SK-N-SH (cell line): ENCODE data around the gene PNPLA2. TPM values are rescaled to one million over a fixed set of nuclear protein-coding genes. Genes with fewer than 3 reads are reported as not detected.

Experiments used
- CTCF ChIA-PET: fragments of 300-600, 350-600 bp; formaldehyde crosslinking; extraction: SDS; loops from one replicate; lab custom pipeline; 2021; lab: Yijun Ruan, JAX
- POLR2A ChIA-PET: fragments of 350-600 bp; sonication (Branson Sonifier 250); formaldehyde crosslinking; extraction: SDS; loops from one replicate; lab custom pipeline; 2020; ENCODE audit warnings: antibody characterized with exemption, inconsistent platforms; lab: Yijun Ruan, JAX
- DNase-seq: peaks from one replicate; pipeline ENCODE4 v3.0.0; 2012
- H2AFZ ChIP-seq: fragments of 200-600 bp; sonication (generic); 2 replicates; pipeline ENCODE4 v1.8.1; 2016; ENCODE audit warnings: antibody characterized with exemption, mild to moderate bottlenecking, low read depth
- H3F3A ChIP-seq: fragments of 200-600 bp; sonication (generic); replicated peaks from 2 replicates; pipeline ENCODE3; 2016; ENCODE audit warnings: antibody characterized with exemption, mild to moderate bottlenecking; ENCODE audit not compliant: insufficient read depth
- H3K27ac ChIP-seq, 2 experiments: fragments of 200-500 bp in 1 of 2; fragments of 200-600 bp in 1 of 2; sonication (Bioruptor generic) in 1 of 2; sonication (generic), shearing (Covaris generic) in 1 of 2; 2 replicates each; pipeline versions ENCODE4 v1.5.1 to v1.6.1; 2014 to 2016; ENCODE audit warnings: low read depth in 2 of 2, inconsistent platforms in 1 of 2, low read length in 1 of 2, mild to moderate bottlenecking in 1 of 2, mixed read lengths in 1 of 2
- H3K27me3 ChIP-seq: fragments of 200-600 bp; sonication (generic), shearing (Covaris generic); 2 replicates; pipeline ENCODE4 v1.6.1; 2016; ENCODE audit warnings: mixed run types; ENCODE audit not compliant: insufficient read depth
- H3K36me3 ChIP-seq, 2 experiments: fragments of 200-500 bp in 1 of 2; fragments of 200-600 bp in 1 of 2; sonication (Bioruptor generic) in 1 of 2; sonication (generic) in 1 of 2; replicated peaks in 1 of 2; 2 replicates each; pipeline versions ENCODE3 to v1.5.1; 2014 to 2016; ENCODE audit warnings: low read length in 1 of 2, mild to moderate bottlenecking in 1 of 2; ENCODE audit not compliant: insufficient read depth in 2 of 2, control insufficient read depth in 1 of 2
- H3K4me1 ChIP-seq, 2 experiments: fragments of 200-500 bp in 1 of 2; fragments of 200-600 bp in 1 of 2; sonication (Bioruptor generic) in 1 of 2; sonication (generic), shearing (Covaris generic) in 1 of 2; 2 replicates each; pipeline versions ENCODE4 v1.5.1 to v1.6.1; 2014 to 2016; ENCODE audit warnings: low read depth in 1 of 2, low read length in 1 of 2, mixed run types in 1 of 2; ENCODE audit not compliant: insufficient read depth in 2 of 2, control insufficient read depth in 1 of 2
- H3K4me2 ChIP-seq: fragments of 200-600 bp; sonication (generic), shearing (Covaris generic); 2 replicates; pipeline ENCODE4 v1.6.1; 2017; ENCODE audit warnings: mixed run types
- H3K4me3 ChIP-seq, 2 experiments: fragments of 200-500 bp in 1 of 2; fragments of 200-600 bp in 1 of 2; sonication (Bioruptor generic) in 1 of 2; sonication (generic), shearing (Covaris generic) in 1 of 2; 2 replicates each; pipeline versions ENCODE4 v1.5.1 to v1.8.1; 2014 to 2016; ENCODE audit warnings: low read depth in 2 of 2, inconsistent platforms in 1 of 2, low read length in 1 of 2, mild to moderate bottlenecking in 1 of 2, mixed read lengths in 1 of 2, moderate library complexity in 1 of 2
- H3K79me2 ChIP-seq: fragments of 200-600 bp; sonication (generic); 2 replicates; pipeline ENCODE4 v1.8.1; 2017; ENCODE audit warnings: mild to moderate bottlenecking; ENCODE audit not compliant: insufficient read depth
- H3K9ac ChIP-seq: fragments of 200-600 bp; sonication (generic); 2 replicates; pipeline ENCODE4 v1.6.1; 2017; ENCODE audit warnings: mixed run types
- H3K9me2 ChIP-seq: fragments of 200-600 bp; sonication (generic); 2 replicates; pipeline ENCODE4 v1.6.1; 2017; ENCODE audit warnings: mixed run types
- H3K9me3 ChIP-seq: fragments of 200-600 bp; sonication (generic); 2 replicates; pipeline ENCODE4 v1.6.1; 2017; ENCODE audit warnings: mixed run types, mild to moderate bottlenecking, moderate library complexity
- H4K20me1 ChIP-seq: fragments of 200-600 bp; sonication (generic); 2 replicates; pipeline ENCODE4 v1.6.1; 2017; ENCODE audit warnings: mild to moderate bottlenecking, mixed run types; ENCODE audit not compliant: insufficient read depth
- CHD2 ChIP-seq: fragments of 150-350 bp; IDR thresholded peaks from 2 replicates; pipeline ENCODE4 v1.6.1; 2018; ENCODE audit warnings: low read length; ENCODE audit not compliant: partially characterized antibody
- EZH2phosphoT487 ChIP-seq: fragments of 200-600 bp; sonication (generic); IDR thresholded peaks from 2 replicates; pipeline ENCODE4 v1.6.1; 2017; ENCODE audit warnings: low read depth, mixed run types, mild to moderate bottlenecking, antibody characterized with exemption, moderate library complexity, borderline replicate concordance
- FOSL2 ChIP-seq: IDR thresholded peaks from 2 replicates; pipeline ENCODE4 v1.4.0; 2012; ENCODE audit warnings: low read depth, mild to moderate bottlenecking, moderate library complexity, borderline replicate concordance
- FOXJ3 ChIP-seq: sonication (generic); formaldehyde crosslinking; IDR thresholded peaks from 2 replicates; pipeline ENCODE4 v1.5.1; 2020; ENCODE audit warnings: mild to moderate bottlenecking, missing genetic modification reagents
- FOXM1 ChIP-seq: IDR thresholded peaks from 2 replicates; pipeline ENCODE4 v1.4.0; 2012; ENCODE audit warnings: low read depth, mild to moderate bottlenecking
- GATA2 ChIP-seq: sonication (generic); formaldehyde crosslinking; IDR thresholded peaks from 2 replicates; pipeline ENCODE4 v1.5.0; 2020; ENCODE audit warnings: mild to moderate bottlenecking, missing genetic modification reagents
- MXI1 ChIP-seq: IDR thresholded peaks from 2 replicates; pipeline ENCODE4 v1.6.1; 2012; ENCODE audit warnings: mild to moderate bottlenecking, low read depth, low read length, improper control_type of control experiment
- NFIC ChIP-seq: IDR thresholded peaks from 2 replicates; pipeline ENCODE4 v1.4.0; 2012; ENCODE audit warnings: borderline replicate concordance
- NRF1 ChIP-seq: IDR thresholded peaks from 2 replicates; pipeline ENCODE4 v1.6.1; 2012; ENCODE audit warnings: low read depth, mild to moderate bottlenecking, low read length
- RAD21 ChIP-seq: IDR thresholded peaks from 2 replicates; pipeline ENCODE4 v1.6.1; 2012; ENCODE audit warnings: mild to moderate bottlenecking, low read length
- RCOR1 ChIP-seq: fragments of 150-350 bp; IDR thresholded peaks from 2 replicates; pipeline ENCODE4 v1.6.1; 2017; ENCODE audit warnings: antibody characterized with exemption, low read length
- RFX5 ChIP-seq: IDR thresholded peaks from 2 replicates; pipeline ENCODE4 v1.6.1; 2012; ENCODE audit warnings: mild to moderate bottlenecking, improper control_type of control experiment, low read length
- SMC3 ChIP-seq: IDR thresholded peaks from 2 replicates; pipeline ENCODE4 v1.6.1; 2012; ENCODE audit warnings: low read depth, low read length, improper control_type of control experiment
- TAF1 ChIP-seq: IDR thresholded peaks from 2 replicates; pipeline ENCODE4 v1.6.1; 2012; ENCODE audit warnings: low read depth, mild to moderate bottlenecking, low read length, moderate library complexity, borderline replicate concordance
- TCF12 ChIP-seq: IDR thresholded peaks from 2 replicates; pipeline ENCODE4 v1.4.0; 2012
- TEAD4 ChIP-seq: IDR thresholded peaks from 2 replicates; pipeline ENCODE4 v1.4.0; 2012; ENCODE audit warnings: mild to moderate bottlenecking, borderline replicate concordance; ENCODE audit not compliant: insufficient read depth
- USF1 ChIP-seq: IDR thresholded peaks from 2 replicates; pipeline ENCODE4 v1.4.0; 2012; ENCODE audit warnings: low read depth, borderline replicate concordance
- USF2 ChIP-seq: fragments of 150-350 bp; IDR thresholded peaks from 2 replicates; pipeline ENCODE4 v1.6.1; 2017; ENCODE audit warnings: antibody characterized with exemption, low read length, low read depth, borderline replicate concordance
- ZBTB33 ChIP-seq: IDR thresholded peaks from 2 replicates; pipeline ENCODE4 v1.4.0; 2012; ENCODE audit warnings: low read depth, borderline replicate concordance
- WGBS: methylation state at CpG from one replicate; pipeline ENCODE4 v1.1.6; 2017; ENCODE audit warnings: low lambda C conversion rate; 5-methylcytosine and 5-hydroxymethylcytosine counted together
- polyA plus RNA-seq, 3 experiments: library from polyadenylated mRNA; depleted of rRNA; stranded (reverse); fragments of >200 nt; gene quantifications; 2 replicates each; pipeline ENCODE4 v1.2.3, GENCODE V29; 2012
- TF ChIP-seq, protein P1 (sequence below): fragments of 200-600 bp; sonication (generic); IDR thresholded peaks from 2 replicates; pipeline ENCODE4 v1.6.1; 2017; ENCODE audit warnings: antibody characterized with exemption, mild to moderate bottlenecking, moderate library complexity

Gene PNPLA2
- polyA plus RNA-seq, 1 of the 3 experiments (the other 2 are of a cell fraction), result 60.3 TPM

- TF ChIP-seq, protein P1, sequence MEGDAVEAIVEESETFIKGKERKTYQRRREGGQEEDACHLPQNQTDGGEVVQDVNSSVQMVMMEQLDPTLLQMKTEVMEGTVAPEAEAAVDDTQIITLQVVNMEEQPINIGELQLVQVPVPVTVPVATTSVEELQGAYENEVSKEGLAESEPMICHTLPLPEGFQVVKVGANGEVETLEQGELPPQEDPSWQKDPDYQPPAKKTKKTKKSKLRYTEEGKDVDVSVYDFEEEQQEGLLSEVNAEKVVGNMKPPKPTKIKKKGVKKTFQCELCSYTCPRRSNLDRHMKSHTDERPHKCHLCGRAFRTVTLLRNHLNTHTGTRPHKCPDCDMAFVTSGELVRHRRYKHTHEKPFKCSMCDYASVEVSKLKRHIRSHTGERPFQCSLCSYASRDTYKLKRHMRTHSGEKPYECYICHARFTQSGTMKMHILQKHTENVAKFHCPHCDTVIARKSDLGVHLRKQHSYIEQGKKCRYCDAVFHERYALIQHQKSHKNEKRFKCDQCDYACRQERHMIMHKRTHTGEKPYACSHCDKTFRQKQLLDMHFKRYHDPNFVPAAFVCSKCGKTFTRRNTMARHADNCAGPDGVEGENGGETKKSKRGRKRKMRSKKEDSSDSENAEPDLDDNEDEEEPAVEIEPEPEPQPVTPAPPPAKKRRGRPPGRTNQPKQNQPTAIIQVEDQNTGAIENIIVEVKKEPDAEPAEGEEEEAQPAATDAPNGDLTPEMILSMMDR, result no peak
Measured at GRCh38 chr11:858762-859339, 40.1 kb downstream of the PNPLA2 start (continued).

GRCh38 chr11:859394-860131, 40.8 kb downstream of the PNPLA2 start:
- Histone ChIP-seq H3K27me3 (no peaks in the 10 kb centered on the region), H3K79me2 (peaks cover 10% of the 10 kb centered on the region; the same call in 1 of the 2 replicates), H4K20me1 (peaks cover 55% of the 10 kb centered on the region), H2AFZ (no peak overlapping the region), H3F3A (no peaks in the 10 kb centered on the region), H3K4me3 (peak overlapping the region in 1 of 2 experiments; percentile 49; a peak in 3 of 4 replicates), H3K4me1 (peaks cover 10 to 76% of the 10 kb centered on the region in 2 experiments; a peak in 2 of 4 replicates), H3K36me3 (peaks cover 0 to 7% of the 10 kb centered on the region in 2 experiments), H3K4me2 (peak overlapping the region; percentile 63; the same call in 1 of the 2 replicates), H3K9me2 (no peaks in the 10 kb centered on the region), H3K9ac (no peak overlapping the region), H3K9me3 (no peaks in the 10 kb centered on the region), H3K27ac (peak overlapping the region; percentile 10 to 79; a peak in 3 of 4 replicates)
- TF ChIP-seq RFX5 (no peak), TCF12 (no peak), TEAD4 (no peak), TAF1 (no peak), FOXM1 (no peak), NFIC (peak; percentile 64; the same call in 1 of the 2 replicates), GATA2 (CRISPR knock-in tag) (no peak), ZBTB33 (no peak), USF1 (peak; percentile 90), FOSL2 (no peak), RCOR1 (no peak), CHD2 (no peak), MXI1 (peak; percentile 63; the same call in 1 of the 2 replicates), USF2 (peak; percentile 75), RAD21 (no peak), NRF1 (no peak), FOXJ3 (no peak), SMC3 (no peak), EZH2phosphoT487 (no peak)
- DNase-seq, result peak; percentile 97
- ChIA-PET POLR2A (interaction anchor here (0.7 to 2.5 kb wide), 10 partner anchors 8 to 195 kb away, joined by 3 to 8 read pairs (median 4); partner anchors contain the start of genes PNPLA2 and RPLP2), CTCF (interaction anchor here (1.0 to 4.0 kb wide), 7 partner anchors 8 to 192 kb away, joined by 3 to 24 read pairs (median 3); no protein-coding TSS in a partner anchor)
- WGBS, result 46% methylated on average over 25 of the region's 31 CpGs
